Mucosa of gallbladder (tissue), 1 donor: ENCODE results near the gene RNF7. TPM values are rescaled to one million over a fixed set of nuclear protein-coding genes. Genes with fewer than 3 reads are reported as not detected.
"Not testable (repeated sequence)": the region's sequence is repeated elsewhere in the genome, so short reads cannot be mapped to it uniquely, and the experiment has no call there.

Source experiments
- DNase-seq: peaks from one replicate; pipeline ENCODE4 v3.0.0-alpha.2; 2020; ENCODE audit warnings: low spot score
- total RNA-seq: library from RNA; stranded (reverse); gene quantifications from one replicate; pipeline ENCODE4 v1.2.1, GENCODE V29; 2021
- donor health status: DM: no; HTN: no; CAD: no.

RNF7 gene
- 88.2 TPM for total RNA-seq

DNA sequence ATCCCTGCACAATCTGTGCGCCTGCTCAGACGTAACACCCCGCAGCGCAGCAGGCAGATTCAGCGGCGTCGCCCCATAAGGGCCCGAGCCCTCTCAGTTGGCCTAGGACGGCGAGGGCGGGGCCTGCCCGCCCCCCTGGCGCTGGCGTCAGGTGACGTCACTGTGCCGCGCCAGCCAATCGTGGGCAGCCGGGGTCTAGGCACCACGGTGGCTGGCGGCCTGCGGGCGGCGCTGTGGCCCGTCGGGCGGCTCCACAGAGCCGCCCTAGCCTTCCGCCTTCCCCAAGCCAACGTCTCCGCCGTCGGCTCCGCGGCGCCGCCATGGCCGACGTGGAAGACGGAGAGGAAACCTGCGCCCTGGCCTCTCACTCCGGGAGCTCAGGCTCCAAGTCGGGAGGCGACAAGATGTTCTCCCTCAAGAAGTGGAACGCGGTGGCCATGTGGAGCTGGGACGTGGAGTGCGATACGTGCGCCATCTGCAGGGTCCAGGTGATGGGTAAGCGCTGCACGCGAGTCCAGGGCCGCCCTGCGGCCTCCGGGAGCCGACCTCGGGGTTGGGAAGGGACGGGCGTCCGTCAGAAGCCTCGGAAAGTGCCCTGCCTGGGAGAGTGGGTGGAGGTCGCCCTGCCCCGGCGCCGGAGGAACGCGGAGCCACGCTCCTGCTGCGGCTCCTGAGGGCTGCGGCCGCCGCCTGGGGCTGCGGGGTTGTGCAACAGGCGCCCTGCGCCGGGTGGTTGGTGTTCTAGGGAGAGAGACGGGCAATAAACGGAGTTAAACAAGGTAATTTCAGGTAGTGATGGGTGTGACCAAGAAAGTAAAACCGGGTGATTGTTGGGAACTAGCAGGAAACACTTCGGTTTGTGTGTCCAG, at the start of gene RNF7:
TSS of gene RNF7 (plus strand) at position 277 of the 869 bp plus-strand sequence. CDS start at position 321, 44 bp downstream.
- peak; percentile 96 for DNase-seq

DNA sequence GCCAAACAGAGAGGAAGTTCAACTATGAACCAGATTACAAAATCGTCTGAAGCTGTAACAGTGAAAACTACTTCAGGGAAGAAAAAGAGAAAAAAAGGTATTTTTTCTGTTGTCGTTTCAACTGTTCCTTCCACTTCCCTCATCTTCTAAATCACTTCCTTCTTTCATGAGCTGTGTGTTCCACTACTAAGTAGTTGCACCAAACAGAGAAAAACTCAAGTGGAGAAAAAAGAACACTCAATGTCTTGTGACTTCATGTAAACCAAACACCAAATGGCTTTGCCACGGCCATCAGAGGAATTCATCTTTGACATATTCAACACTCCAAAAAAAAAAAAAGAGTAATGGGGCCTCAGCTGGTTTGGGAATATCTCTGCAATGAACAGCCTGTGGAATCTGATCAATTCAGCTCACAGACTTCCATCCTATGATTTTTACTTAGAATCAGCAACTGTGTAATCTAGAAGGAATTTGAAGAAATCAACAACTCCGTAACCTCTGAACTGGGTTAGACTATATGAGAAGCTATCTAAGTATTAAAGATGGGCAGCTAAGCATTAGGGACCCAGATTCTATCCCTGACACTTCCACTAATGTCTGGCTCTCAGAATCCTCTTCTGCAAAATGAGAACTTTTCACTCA, 47.5 kb upstream of the RNF7 start:
- no peak for DNase-seq

DNA sequence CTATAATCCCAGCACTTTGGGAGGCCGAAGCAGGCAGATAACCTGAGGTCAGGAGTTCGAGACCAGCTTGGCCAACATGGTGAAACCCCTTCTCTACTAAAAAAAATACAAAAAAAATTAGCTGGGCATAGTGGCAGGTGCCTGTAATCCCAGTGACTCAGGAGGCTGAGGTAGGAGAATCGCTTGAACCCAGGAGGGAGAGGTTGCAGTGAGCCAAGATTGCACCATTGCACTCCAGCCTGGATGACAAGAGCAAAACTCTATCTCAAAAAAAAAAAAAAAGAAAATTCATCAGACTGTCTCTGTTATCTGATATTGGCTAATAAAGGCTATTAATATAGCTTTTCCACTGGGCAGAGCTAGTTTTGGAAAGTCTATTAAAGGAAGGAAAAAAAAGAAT, 46.6 kb upstream of the RNF7 start:
- not testable (repeated sequence) for DNase-seq

DNA sequence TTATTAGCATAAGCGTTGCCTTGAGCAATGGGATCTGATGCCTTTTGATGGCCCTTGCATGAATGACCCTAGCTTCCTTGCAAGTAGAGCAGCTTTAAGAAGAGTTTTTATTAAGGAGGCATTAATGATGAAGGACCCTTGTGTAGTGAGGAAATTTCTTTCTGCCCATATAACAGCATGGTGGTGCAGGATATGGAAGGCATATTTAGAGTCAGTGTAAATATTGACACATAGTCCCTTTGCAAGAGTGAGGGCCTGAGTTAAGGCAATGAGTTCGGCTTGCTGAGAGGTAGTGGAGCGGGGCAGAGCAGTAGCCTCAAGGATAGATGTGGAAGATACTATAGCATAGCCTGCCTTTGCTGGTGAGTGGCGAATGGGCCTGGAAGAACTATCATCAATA, 45.1 kb upstream of the RNF7 start:
- DNase-seq = not testable (repeated sequence)

DNA sequence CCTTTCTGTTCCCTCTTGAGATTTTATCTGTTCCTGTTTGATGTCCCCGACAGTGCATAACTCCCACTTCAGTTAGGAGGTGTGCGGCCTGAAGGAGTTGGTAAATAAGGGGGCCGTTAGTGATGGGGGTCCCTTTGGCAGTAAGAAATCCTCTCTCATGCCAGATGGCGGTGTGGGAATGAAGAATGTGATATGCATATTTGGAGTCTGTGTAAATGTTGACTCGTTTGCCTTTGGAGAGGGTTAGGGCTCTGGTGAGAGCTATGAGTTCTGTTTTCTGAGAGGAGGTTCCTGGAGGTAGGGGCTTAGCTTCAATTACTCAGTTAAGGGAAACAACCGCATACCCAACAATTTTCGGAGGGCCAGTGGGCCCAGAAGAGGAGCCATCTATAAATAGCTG, 38.8 kb upstream of the RNF7 start:
- DNase-seq = no peak

DNA sequence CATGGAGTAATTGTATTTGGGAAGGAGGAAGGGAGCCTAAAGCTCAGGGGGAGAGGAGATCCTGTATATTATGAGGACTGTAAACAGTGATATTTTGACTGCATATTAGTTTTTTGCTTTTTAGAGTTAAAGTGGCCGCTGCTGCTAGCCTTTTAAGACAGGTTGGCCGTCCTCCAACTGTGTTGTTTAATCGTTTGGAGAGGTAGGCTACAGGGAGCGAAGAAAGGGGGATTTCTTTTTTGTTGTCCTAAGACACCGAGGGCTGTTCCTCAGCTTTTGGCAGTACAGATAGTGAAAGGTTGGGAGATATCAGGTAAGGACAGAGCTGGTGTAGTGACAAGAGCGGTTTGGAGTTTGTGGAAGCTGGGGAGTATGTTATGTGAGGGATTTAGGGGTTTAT, 38.2 kb upstream of the RNF7 start:
- no peak for DNase-seq

DNA sequence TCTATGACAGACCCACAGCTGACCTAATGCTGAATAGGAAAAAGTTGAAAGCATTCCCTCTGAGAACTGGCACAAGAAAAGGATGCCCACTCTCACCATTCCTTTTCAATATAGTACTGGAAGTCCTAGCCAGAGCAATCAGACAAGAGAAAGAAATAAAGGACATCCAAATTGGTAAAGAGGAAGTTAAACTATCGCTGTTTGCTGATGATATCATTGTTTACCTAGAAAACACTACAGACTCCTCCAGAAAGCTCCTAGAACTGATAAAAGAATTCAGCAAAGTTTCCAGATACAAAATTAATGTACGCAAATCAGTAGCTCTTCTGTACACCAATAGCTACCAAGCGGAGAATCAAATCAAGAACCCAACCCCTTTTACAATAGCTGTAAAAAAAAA, 34.7 kb upstream of the RNF7 start:
- not testable (repeated sequence) for DNase-seq

DNA sequence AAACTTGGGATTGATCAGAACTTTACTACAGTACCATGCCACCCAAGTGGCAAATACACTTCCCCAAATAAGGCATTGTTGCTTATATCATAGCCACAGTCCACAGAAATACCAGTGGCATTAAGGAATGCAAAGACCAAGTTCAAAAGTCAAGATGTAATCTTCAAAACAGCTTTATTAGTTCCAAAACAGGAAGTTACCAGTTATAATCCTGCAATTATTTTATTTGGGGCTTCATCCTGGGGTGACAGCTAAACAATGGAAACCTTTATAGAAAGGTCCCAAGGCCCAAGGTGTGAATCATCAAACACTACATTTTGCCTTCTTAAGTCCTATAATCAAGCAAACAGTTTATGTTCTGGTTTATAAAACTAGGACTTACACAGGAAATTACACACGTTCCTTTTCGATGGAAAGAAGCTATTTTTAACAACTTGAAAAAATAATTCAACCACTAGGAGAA, 30.3 kb upstream of the RNF7 start:
- DNase-seq = no peak

DNA sequence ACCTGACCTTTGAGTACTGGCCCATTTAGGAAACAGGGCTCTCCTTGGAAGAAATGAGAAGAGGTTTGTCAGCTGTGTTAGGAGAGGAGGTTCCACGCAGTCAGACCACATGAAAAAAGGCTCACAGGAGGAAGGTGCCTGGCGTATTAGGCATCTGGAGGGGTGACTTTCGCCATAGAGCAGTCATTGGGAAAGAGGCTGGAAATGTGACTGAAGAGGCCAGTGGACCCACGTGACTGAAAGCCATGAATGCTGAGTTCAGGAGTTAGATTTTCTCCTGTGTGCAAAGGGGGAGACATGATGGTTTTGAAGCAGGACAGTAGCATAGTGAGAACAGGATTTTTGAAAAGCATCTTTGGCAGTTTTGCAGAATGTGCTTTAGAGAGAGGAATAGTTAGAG, 29.7 kb upstream of the RNF7 start:
- DNase-seq = no peak

DNA sequence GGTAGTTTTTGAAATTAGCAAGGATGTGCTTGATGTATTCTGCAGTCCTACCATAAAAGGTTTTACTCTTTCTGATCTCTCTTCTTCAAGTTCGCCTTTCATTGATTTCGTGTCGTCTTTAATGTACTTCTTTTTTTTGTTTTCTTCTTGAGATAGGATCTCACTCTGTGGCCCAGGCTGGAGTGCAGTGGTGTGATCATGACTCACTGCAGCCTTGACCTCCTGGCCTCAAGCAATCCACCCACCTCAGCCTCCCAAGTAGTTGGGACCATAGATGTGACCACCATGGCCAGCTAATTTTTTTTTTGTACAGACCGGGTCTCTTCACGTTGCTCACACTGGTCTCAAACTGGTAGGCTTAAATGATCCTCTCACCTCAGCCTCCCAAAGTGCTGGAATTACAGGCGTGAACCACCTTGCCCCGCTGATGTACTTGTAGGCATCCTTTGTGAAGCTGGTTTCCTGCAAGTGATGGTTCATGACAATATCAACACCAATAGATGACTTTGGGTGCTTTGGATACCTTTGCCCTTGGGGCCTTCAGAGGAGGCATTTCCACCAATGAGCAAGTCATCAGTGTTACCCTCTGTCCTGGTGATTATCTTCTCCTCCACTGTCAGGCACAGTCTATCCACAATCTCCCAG, 28.9 kb upstream of the RNF7 start:
- no peak for DNase-seq

DNA sequence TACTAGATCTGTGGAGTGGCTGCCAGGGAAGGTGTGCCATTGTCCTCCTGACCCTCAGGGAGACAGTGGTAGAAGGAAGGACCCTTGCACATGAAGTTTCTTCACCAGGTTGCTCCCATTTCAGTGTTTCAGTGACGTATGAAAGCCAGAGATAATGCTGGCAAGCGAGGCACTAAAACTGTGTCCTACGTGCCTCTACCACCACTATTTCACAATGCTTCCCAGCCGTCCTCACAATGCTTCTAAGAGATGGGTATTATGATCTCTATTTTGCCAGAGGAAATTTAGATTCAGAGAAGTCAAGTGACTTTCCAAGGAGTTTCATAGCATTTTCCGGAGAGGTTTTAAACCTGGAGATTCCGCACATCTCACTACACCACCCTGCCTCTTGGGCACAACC, 28.0 kb upstream of the RNF7 start:
- DNase-seq = no peak

DNA sequence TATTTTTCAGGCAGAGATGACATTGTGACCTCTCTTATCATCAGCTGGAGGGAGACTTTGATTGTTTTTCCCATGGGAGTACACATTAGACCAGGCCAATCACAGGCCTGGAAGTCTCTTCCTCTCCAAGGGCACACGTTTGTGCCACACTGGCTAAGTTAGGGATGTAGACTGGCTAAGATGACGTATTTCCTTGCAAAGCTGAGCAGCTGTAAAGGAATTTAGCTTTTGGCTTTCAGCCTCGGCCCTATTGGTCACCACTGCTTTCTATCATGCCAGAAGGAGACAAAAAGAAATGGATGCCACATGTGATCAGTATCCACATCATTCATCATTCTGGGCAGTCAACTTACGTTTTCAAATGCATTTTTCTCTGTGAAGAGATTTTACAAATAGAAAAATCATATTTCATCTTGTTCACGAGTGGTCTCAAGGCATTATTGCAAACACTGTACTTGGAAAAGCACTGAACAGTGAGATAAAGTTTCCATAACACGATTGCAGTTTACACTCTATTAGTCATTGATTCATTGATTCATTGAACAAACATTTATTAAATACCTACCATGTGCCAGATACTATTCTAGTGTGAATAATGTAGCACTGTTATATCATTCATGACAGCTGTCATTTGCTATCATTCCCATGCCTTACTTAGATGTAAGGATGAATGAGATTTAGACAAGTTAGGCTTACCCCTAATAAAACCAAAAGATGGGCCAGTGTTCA, 27.0 kb upstream of the RNF7 start:
- peak; percentile 19 for DNase-seq

DNA sequence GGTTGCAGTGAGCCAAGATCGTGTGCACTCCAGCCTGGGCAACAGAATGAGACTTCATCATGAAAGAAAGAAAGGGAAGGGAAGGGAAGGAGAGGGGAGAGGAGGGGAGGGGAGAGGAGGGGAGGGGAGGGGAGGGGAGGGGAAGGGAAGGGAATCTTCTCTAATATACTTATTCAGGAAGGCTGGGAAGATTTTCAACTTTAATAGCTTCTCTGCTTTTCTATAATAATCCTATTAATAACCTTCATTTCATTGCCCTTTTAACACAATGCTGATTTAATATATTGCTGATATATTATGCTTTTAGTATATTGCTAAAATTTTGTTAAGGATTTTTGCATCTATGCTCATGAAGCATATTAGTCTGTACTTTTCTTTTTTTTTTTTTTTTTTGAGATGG, 23.4 kb upstream of the RNF7 start:
- DNase-seq = no peak

DNA sequence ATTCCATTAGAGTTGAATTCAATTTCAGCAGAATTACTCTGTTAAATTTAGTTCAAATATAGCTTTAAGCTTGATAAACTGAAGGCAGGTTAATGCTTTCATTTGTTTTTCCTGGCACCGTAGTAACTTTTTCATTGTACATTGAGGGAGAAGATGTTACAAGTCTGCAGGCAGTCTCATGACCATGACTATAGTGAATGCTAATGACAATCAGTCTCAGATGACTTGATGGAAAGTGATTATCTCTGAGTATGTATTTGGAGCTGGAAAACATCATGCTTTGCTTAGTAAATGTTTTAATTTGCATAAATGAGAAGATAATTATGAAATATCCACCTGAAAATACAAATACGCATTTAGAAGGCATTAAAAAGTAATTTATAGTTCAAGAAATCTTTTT, 16.0 kb upstream of the RNF7 start:
- no peak for DNase-seq

DNA sequence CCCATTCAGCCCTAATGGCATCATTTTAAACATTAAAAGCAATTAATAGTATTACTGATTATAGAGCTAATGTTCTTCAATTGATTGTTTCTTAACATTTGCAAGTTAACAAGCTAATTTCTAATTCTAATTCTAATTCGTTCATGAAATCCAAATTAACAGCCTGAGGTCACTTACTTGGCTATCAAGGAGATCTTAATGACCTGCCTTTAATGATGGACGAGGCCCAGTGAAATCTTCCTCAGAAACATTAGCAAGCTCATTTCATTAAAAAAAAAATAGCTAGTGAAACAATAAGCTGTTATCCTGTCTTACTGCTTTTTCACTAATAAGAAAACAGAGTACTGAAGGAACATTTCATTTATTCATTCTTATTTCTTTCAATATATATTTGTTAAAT, 15.4 kb upstream of the RNF7 start:
- no peak for DNase-seq

DNA sequence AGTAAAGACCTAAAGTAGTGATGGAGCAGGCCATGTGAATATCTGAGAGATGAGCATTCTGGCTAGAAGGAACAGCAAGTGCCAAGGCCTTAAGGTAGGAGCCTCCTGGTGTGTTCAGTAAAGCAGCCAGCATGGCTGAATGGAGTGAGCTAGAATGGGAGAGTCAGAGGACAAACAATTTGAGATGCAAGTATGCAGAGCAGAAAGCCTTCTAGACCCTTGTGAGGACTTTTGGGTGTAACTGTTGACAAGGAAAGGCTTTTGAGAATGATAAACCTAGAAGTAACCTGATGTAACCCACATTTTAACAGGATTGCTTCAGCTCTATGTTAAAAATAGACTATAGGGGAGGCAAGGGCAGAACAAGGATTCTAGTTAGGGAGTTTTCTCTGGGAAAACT, 14.8 kb upstream of the RNF7 start:
- no peak for DNase-seq

DNA sequence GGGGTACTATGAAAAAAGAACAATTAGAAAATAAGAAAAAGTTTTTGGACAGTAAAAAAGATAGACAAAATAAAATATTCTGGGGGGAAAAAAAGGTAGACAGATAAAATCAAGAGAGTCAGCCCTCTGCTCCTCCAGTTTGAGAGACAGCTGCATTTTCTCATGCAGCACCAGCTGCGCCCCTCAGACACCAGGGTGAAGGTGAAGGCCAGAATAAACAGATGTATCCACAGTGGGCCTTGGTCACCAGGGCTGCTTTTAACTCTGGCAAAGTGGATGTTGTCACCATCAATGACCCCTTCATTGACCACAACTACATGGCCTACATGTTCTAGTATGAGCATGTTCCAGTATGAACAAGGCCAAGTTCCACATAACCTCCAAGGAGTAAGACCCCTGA, 13.9 kb upstream of the RNF7 start:
- DNase-seq = no peak

DNA sequence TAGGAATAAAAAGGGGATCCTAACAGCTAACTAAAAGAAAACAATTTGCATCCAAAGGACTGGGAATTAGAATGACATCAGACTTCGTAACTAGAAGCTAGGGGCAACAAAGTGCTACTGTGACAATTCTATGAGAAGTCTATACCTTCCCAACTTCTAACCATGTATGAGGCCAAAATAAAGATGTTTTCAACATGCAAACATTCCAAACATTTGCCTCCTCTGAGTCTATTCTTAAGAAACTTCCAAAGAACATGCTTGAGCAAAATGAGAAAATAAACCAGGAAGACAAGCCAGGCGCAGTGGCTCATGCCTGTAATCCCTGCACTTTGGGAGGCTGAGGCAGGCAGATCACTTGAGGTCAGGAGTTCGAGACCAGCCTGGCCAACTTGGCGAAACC, 13.1 kb upstream of the RNF7 start:
- DNase-seq = no peak

DNA sequence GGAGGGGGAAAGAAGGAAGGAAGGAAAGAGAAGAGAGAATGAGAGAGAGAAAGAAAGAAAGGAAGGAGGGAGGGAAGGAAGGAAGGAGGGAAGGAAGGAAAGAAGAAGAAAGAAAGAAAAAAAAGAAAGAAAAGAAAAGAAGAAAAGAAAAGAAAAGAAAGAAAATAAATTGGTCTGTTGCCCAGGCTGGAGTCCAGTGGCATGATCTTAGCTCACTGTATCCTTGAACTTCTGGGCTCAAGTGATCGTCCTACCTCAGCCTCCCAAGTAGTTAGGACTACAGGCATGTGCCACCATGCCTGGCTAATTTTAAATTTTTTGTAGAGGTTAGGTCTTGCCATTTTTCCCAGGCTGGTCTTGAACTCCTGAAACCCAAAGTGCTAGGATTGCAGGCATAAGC, 11.6 kb upstream of the RNF7 start:
- no peak for DNase-seq

DNA sequence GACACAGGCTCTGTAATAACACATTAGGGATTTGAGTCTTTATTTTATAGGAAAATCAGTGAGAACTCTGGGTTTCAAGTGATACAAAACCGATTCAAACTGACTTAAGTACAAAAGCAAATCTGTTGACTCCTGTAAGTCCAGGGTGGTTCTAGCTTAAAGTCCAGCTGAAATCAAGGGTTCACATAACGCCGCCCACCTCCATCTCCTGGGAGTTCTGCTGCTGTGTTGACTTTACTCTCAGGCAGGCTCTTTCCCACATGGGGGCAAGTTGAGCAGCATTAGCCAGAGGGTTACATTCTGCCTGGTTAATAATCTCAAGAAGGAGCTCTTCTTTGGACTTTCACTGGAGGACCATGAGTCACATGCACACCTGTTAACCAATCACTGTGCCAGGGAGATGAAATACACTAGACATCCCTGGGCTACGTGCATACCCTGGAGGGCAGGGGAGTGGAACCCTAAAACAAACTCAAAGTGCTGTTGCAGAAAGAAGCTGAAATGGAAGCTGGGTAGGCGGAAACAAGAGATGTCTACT, 9.7 kb upstream of the RNF7 start:
- no peak for DNase-seq

DNA sequence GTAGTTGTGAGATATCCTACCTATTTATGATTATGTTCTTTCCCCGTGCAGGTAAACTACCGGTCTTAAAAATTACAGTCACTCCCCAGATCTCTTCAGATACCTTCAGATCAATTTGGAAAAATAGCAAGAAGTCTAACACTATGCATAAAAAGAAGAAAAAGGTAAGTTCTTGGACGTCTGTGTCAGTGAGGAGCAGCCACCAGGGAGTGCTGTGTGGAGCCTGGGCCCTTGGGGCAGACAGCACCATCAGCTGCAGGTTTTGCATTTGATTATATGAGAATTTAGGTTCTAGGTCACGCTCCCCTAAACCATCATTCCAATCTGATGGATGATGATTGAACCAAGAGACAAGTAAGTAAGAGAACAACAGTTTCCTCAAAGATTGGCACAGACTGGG, 8.9 kb upstream of the RNF7 start:
- no peak for DNase-seq

DNA sequence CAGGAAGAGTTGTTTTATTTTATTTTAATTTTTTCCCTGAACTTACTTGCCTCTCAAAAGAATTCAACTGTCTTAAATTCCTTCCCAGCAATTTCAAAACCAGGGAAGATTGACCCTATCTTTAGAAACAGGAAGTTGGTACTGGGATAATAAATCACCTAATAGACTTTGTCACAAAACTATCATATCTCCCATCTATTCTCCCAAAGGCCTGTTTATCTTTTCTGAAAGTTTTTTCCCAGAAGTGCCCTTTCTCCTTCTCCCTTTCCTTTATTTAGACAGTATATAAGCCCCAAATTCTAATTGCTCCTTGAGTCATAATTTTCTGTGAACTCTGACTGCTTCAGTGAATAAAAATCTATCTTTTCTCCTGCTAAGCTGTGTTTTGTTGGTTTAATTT, 2.9 kb upstream of the RNF7 start:
- DNase-seq = no peak
